ENCODE measurements around the gene POLR3E. TPM values are rescaled to one million over a fixed set of nuclear protein-coding genes. Genes with fewer than 3 reads are reported as not detected.

Gene POLR3E
- total RNA-seq, 2 donors from 2014 or later, result 27.2 to 33.6 TPM

- intact Hi-C loops (cut with DNase I), result loop anchor here in 1 of 2 donors (10.0 kb wide), 1 partner anchor 50 kb away; the partner anchor contains the start of gene CDR2
Observed at GRCh38 chr16:22324787-22325597, 27.8 kb downstream of the POLR3E start.

GRCh38 chr16:22325598-22326368 lies 28.6 kb downstream of the POLR3E start:
- ATAC-seq (no peak), DNase-seq (no peak)
- intact Hi-C loops (cut with DNase I), result loop anchor here in 1 of 2 donors (10.0 kb wide), 1 partner anchor 49 kb away; the partner anchor contains the start of gene CDR2

More at GRCh38 chr16:22324787-22325597, 27.8 kb downstream of the POLR3E start:
- no peak for DNase-seq
- no peak for ATAC-seq

GRCh38 chr16:22326369-22326652 lies 29.1 kb downstream of the POLR3E start:
- DNase-seq (no peak), ATAC-seq (no peak)
- intact Hi-C loops (cut with DNase I), result loop anchor here in 1 of 2 donors (10.0 kb wide), 1 partner anchor 48 kb away; the partner anchor contains the start of gene CDR2

- DNase-seq, result no peak
- intact Hi-C loops (cut with DNase I), result loop anchor here in 1 of 2 donors (10.0 kb wide), 1 partner anchor 48 kb away; the partner anchor contains the start of gene CDR2
- ATAC-seq, result no peak
Observed at GRCh38 chr16:22326771-22327445, 29.7 kb downstream of the POLR3E start.

- DNase-seq, result no peak
- ATAC-seq, result no peak
- intact Hi-C loops (cut with DNase I), result loop anchor here in 1 of 2 donors (10.0 kb wide), 1 partner anchor 47 kb away; the partner anchor contains the start of gene CDR2
Observed at GRCh38 chr16:22327446-22327775, 30.2 kb downstream of the POLR3E start.

- intact Hi-C loops (cut with DNase I), result loop anchor here in 1 of 2 donors (10.0 kb wide), 1 partner anchor 47 kb away; the partner anchor contains the start of gene CDR2
- ATAC-seq (no peak), DNase-seq (no peak)
Observed at GRCh38 chr16:22328081-22328725, 31.0 kb downstream of the POLR3E start.

GRCh38 chr16:22329199-22329695 lies 32.0 kb downstream of the POLR3E start:
- DNase-seq, result no peak
- no peak for ATAC-seq
- intact Hi-C loops (cut with DNase I), result loop anchor here in 1 of 2 donors (10.0 kb wide), 1 partner anchor 46 kb away; the partner anchor contains the start of gene CDR2

GRCh38 chr16:22330326-22330725 lies 33.1 kb downstream of the POLR3E start:
- no peak for DNase-seq
- no peak for ATAC-seq
- intact Hi-C loops (cut with DNase I), result no loop called here

GRCh38 chr16:22333457-22333994 lies 36.3 kb downstream of the POLR3E start:
- no peak for DNase-seq
- ATAC-seq, result peak; percentile 44 to 65
- intact Hi-C loops (cut with DNase I), result no loop called here

- intact Hi-C loops (cut with DNase I), result no loop called here
- ATAC-seq (peak in 1 of 2 donors; percentile 36), DNase-seq (no peak)
Observed at GRCh38 chr16:22335668-22336246, 38.5 kb downstream of the POLR3E start.

GRCh38 chr16:22336581-22336980 lies 39.4 kb downstream of the POLR3E start:
- intact Hi-C loops (cut with DNase I), result no loop called here
- no peak for DNase-seq
- no peak for ATAC-seq

GRCh38 chr16:22337045-22337444 lies 39.8 kb downstream of the POLR3E start:
- DNase-seq (no peak), ATAC-seq (no peak)
- intact Hi-C loops (cut with DNase I), result no loop called here

- DNase-seq (no peak), ATAC-seq (no peak)
- intact Hi-C loops (cut with DNase I), result no loop called here
Observed at GRCh38 chr16:22337849-22338635, 40.8 kb downstream of the POLR3E start.

GRCh38 chr16:22340945-22341344 lies 43.7 kb downstream of the POLR3E start:
- intact Hi-C loops (cut with DNase I), result no loop called here
- ATAC-seq (no peak), DNase-seq (no peak)

GRCh38 chr16:22342082-22342481 lies 44.9 kb downstream of the POLR3E start:
- ATAC-seq (no peak), DNase-seq (no peak)
- intact Hi-C loops (cut with DNase I), result no loop called here

GRCh38 chr16:22346483-22346882 lies 49.3 kb downstream of the POLR3E start:
- intact Hi-C loops (cut with DNase I), result no loop called here
- peak; percentile 32 to 49 for ATAC-seq
- no peak for DNase-seq

- peak; percentile 79 to 83 for ATAC-seq
- intact Hi-C loops (cut with DNase I), result no loop called here
- DNase-seq, result no peak
Observed at GRCh38 chr16:22347100-22347820, 50.1 kb downstream of the POLR3E start.
